Fibroblast of the aortic adventitia (primary cell): ENCODE data around the gene SUMO2. TPM values are rescaled to one million over a fixed set of nuclear protein-coding genes. Genes with fewer than 3 reads are reported as not detected.

Experiments
- DNase-seq: peaks from one replicate; pipeline ENCODE4 v3.0.0-alpha.2; 2010; ENCODE audit warnings: low read depth
- H3K4me3 ChIP-seq: 2 replicates; pipeline ENCODE4 v1.5.1; 2011; ENCODE audit warnings: low read depth, mild to moderate bottlenecking, control low read depth, low read length, moderate library complexity
- total RNA-seq: library from RNA; depleted of rRNA; stranded (reverse); fragments of >200 nt; gene quantifications from 2 replicates; pipeline ENCODE4 v1.2.3, GENCODE V29; 2012; ENCODE audit warnings: low replicate concordance
- TF ChIP-seq, protein P1 (sequence below): IDR thresholded peaks from 2 replicates; pipeline ENCODE4 v1.5.1; 2011; ENCODE audit warnings: mild to moderate bottlenecking, low read length, control low read depth, inconsistent platforms; ENCODE audit not compliant: insufficient read depth

The SUMO2 gene
- total RNA-seq, 1 donor, result 129 TPM

DNA sequence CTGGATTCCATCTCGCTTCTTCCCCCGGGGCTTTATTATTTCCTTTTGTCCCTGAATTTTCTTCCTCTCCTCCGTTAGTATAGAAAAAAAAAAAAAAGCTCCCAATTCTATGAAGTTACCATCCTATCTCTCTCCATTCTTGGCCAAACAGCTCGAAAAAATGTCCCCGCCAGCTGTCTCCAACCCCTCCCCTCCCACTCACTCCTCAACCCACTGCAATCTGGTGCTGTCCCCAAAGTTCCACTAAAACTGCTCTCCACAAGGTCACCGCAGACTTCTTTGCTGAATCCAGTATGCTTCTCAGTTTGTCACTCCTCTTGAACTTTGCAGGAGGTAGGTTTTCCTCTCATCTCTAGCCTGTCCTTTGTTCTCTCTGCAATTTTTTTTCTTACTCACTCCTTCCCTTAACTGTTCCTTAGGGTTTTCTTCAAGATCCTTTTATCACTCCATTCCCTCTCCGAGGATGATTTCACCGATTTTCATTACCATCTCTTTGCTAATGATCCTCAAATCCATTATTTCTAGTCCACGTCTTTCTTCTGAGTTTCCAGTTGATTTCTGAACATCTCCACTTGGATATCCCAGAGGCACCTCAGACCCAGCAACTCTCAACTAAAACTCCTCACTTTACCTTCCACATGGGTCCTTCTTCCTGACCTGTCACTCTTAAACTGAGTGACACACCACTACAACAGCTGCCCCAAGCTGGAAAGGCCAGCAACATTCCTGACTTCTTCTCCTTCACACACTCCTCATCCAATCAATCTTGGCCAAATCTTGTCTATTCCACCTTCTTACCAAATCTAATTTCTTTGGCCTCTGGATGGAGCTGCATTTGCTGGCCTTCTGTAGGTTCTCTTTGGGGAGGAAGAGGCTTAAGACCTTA is 1.5 kb upstream of the SUMO2 start:
- H3K4me3 ChIP-seq, result no peak overlapping the region
- TF ChIP-seq, protein P1, sequence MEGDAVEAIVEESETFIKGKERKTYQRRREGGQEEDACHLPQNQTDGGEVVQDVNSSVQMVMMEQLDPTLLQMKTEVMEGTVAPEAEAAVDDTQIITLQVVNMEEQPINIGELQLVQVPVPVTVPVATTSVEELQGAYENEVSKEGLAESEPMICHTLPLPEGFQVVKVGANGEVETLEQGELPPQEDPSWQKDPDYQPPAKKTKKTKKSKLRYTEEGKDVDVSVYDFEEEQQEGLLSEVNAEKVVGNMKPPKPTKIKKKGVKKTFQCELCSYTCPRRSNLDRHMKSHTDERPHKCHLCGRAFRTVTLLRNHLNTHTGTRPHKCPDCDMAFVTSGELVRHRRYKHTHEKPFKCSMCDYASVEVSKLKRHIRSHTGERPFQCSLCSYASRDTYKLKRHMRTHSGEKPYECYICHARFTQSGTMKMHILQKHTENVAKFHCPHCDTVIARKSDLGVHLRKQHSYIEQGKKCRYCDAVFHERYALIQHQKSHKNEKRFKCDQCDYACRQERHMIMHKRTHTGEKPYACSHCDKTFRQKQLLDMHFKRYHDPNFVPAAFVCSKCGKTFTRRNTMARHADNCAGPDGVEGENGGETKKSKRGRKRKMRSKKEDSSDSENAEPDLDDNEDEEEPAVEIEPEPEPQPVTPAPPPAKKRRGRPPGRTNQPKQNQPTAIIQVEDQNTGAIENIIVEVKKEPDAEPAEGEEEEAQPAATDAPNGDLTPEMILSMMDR, result no peak
- no peak for DNase-seq

DNA sequence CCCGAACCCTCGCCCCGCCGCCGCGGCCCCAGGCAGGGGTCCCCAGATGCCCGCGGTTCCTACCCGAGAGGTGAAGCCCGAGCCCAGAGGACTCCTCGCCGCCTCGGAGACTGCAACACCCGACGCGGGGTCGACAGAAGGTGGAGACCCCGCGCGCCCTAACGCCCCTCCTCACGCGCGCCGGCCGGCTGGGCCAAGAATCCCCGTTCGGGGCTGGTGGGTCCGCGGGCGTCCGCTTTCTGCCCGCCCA is 515 bp downstream of the SUMO2 start:
- H3K4me3 ChIP-seq, result peak overlapping the region; percentile 96
- TF ChIP-seq, protein P1, result no peak

DNA sequence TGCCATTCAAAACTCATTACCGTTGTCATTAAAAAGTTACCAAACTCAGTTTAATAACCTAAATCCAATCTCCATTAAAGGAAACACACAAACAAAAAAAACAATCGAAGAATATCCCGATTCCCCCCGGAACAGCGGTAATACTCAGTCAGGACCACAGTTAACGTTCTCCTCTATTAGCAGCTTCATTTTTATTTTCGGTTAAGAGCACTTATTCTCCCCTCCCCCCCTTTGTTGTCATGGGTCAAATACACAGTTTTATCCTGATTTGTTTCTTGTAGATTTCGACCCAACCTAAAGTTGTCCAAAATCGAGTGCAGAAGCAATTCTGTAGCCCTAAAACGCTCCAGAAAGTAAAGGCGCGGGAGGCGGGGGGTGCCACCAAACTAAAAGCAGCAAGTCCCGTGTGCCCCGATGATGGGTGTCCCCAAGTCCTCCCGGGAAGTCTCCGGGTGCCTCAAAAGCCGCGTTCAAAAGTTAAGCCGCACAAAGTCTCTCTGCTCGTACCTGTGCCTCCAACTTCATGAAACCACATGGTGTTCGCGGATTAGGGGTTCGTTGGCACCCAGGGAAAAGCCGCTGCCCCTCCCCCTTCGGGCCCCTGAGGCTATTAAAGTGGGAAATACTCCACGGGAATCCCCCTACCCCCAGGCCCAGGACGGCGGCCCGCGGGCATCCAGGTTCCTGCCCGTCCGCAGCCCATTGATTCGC is 996 bp downstream of the SUMO2 start:
- no peak for DNase-seq
- TF ChIP-seq, protein P1, result no peak
- H3K4me3 ChIP-seq, result peak overlapping the region; percentile 96

More for the DNA sequence above, 515 bp downstream of the SUMO2 start:
- no peak for DNase-seq

DNA sequence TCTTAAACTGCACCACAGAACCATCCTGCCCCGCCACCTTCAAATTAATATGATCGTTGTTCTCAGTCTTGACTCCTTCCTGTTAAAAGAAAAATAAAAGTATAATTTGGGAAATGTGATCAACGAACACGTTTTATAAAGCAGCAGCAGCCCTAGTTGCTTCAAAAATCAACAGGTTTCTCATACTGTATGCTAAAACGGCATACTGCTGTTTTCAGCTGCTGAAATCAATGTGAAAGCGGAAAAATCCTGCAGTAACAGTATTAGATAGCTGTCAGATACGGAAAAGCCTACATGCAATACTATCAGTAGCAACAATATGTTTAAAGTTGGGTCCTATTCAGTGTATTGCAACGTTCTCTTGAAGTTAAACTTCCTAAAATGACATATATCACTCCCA is 1.6 kb downstream of the SUMO2 start:
- DNase-seq, result no peak
- H3K4me3 ChIP-seq, result peak overlapping the region; percentile 96
- TF ChIP-seq, protein P1, result no peak

DNA sequence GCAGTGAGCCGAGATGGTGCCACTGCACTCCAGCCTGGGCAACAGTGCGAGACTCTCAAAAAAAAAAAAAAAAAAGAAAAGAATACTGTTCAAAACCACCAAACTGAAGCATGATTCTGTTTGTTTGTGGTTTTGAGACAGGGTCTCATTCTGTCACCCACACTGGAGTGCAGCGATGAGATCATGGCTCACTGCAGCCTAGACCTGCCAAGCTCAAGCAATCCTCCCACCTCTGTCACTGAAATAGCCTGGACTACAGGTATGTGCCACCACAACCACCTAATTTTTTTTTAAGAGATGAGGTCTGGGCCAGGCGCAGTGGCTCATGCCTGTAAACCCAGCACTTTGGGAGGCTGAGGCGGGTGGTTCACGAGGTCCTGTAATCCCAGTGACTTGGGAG is 4.3 kb downstream of the SUMO2 start:
- no peak for DNase-seq
- H3K4me3 ChIP-seq, result no peak overlapping the region
- TF ChIP-seq, protein P1, result no peak

DNA sequence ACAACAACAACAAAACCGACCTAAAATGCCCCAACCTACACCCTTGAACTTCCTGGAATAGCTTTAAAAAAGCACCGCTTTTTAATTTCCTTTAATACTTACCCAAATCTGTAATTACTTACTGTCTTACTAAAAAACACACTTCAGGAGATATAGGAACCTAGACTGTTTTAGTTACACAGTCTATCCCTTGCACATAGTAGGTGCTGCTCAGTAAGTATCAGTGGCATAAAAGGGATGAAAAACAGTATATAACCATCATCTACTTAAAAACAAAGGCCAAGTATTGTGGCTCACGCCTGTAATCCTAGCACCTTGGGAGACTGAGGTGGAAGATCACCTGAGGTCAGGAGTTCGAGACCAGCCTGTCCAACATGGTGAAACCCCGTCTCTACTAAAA is 6.1 kb downstream of the SUMO2 start:
- H3K4me3 ChIP-seq, result no peak overlapping the region
- TF ChIP-seq, protein P1, result no peak
- no peak for DNase-seq
